Measurements from ENCODE around the gene INF2. TPM values are rescaled to one million over a fixed set of nuclear protein-coding genes. Genes with fewer than 3 reads are reported as not detected.

Gene INF2
- total RNA-seq, 2 donors from 2014 or later: 21.9 to 43.5 TPM

GRCh38 chr14:104643306-104643705 is 46.1 kb upstream of the INF2 start:
- TF ChIP-seq CTCF (IDR thresholded peaks at IDR 0.05): no peak
- Histone ChIP-seq H3K27ac (no peak overlapping the region), H3K27me3 (no peaks in the 10 kb centered on the region), H3K9me3 (no peaks in the 10 kb centered on the region), H3K4me3 (no peak overlapping the region), H3K4me1 (peaks cover 0 to 6% of the 10 kb centered on the region in 2 donors), H3K36me3 (no peaks in the 10 kb centered on the region)
- DNase-seq (ENCODE audit: low spot score): no peak

GRCh38 chr14:104644091-104644635 is 45.3 kb upstream of the INF2 start:
- TF ChIP-seq CTCF (IDR thresholded peaks at IDR 0.05): no peak
- Histone ChIP-seq H3K4me3 (no peak overlapping the region), H3K27ac (no peak overlapping the region), H3K4me1 (peaks cover 0 to 6% of the 10 kb centered on the region in 2 donors), H3K36me3 (no peaks in the 10 kb centered on the region), H3K9me3 (no peaks in the 10 kb centered on the region), H3K27me3 (no peaks in the 10 kb centered on the region)
- no peak for DNase-seq (ENCODE audit: low spot score)

DNA sequence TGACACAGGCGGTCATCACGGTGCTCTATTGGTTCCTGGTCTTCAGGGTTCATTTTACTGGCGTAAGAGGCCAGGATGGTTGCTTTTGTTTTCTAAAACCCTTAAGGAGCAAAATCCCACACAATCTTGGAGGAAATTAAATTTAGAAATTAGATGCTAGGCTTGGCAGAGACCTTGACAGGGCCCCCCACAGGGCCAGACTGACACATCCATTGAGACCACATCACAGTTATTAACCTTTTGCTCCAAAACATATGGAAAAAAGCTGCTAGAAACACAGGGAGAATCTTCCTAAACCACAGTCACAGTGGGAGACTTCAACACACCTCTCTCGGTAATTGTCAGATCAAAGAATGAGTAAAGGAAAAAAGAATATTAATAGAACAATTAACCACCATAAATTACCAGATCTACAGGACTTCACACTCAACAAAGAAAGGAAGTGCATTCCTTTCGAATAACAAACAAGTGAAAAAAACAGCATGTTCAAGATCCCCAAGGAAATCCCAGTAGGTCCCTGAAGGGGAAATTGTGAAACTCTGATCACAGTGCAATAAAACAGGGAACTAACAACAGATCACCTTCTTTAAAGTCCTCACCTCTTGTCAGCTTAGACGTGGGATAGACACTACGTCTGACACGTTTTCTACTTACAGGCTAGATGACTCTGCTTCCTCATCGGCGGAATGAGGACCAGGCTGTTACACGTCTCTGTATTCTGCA is 44.6 kb upstream of the INF2 start:
- H3K36me3 ChIP-seq: no peaks in the 10 kb centered on the region
- DNase-seq (ENCODE audit: low spot score): no peak

GRCh38 chr14:104647467-104648043 is 41.9 kb upstream of the INF2 start:
- no peaks in the 10 kb centered on the region for H3K27me3 ChIP-seq
- H3K27ac ChIP-seq: no peak overlapping the region

More for the DNA sequence above, 44.6 kb upstream of the INF2 start:
- H3K4me3 ChIP-seq: no peak overlapping the region
- no peaks in the 10 kb centered on the region for H3K9me3 ChIP-seq
- TF ChIP-seq CTCF (IDR thresholded peaks at IDR 0.05): no peak
- no peaks in the 10 kb centered on the region for H3K27me3 ChIP-seq
- peaks cover 0 to 5% of the 10 kb centered on the region in 2 donors for H3K4me1 ChIP-seq
- H3K27ac ChIP-seq: no peak overlapping the region

More at GRCh38 chr14:104647467-104648043, 41.9 kb upstream of the INF2 start:
- Histone ChIP-seq H3K4me1 (peaks cover 0 to 10% of the 10 kb centered on the region in 2 donors), H3K9me3 (no peaks in the 10 kb centered on the region), H3K36me3 (no peaks in the 10 kb centered on the region), H3K4me3 (no peak overlapping the region)
- TF ChIP-seq CTCF (IDR thresholded peaks at IDR 0.05): no peak
- no peak for DNase-seq (ENCODE audit: low spot score)
